HUES48 (cell line): ENCODE results near the gene C10orf67.
"Not testable (repeated sequence)": the region's sequence is repeated elsewhere in the genome, so short reads cannot be mapped to it uniquely, and the experiment has no call there.

Experiments
- H3K27ac ChIP-seq: one replicate; pipeline ENCODE4 v1.7.0; 2013; ENCODE audit warnings: low read depth, low read length, inconsistent platforms
- H3K27me3 ChIP-seq: 2 replicates; pipeline ENCODE4 v1.6.1; 2013; ENCODE audit warnings: mild to moderate bottlenecking, low read length; ENCODE audit not compliant: control insufficient read depth, insufficient read depth
- H3K36me3 ChIP-seq: 2 replicates; pipeline ENCODE4 v1.6.1; 2013; ENCODE audit warnings: low read length; ENCODE audit not compliant: control insufficient read depth, insufficient read depth
- H3K4me1 ChIP-seq: 2 replicates; pipeline ENCODE4 v1.6.1; 2013; ENCODE audit warnings: mild to moderate bottlenecking, low read length; ENCODE audit not compliant: control insufficient read depth, insufficient read depth
- H3K4me3 ChIP-seq: 2 replicates; pipeline ENCODE4 v1.5.1; 2013; ENCODE audit warnings: mild to moderate bottlenecking, low read depth, low read length
- H3K9ac ChIP-seq: 2 replicates; pipeline ENCODE4 v1.6.1; 2013; ENCODE audit warnings: mild to moderate bottlenecking, low read depth, low read length, moderate library complexity
- H3K9me3 ChIP-seq: 2 replicates; pipeline ENCODE4 v1.6.1; 2013; ENCODE audit warnings: low read length; ENCODE audit not compliant: control insufficient read depth, insufficient read depth

Gene C10orf67

GRCh38 chr10:23362069-23362830 lies 17.7 kb upstream of the C10orf67 start:
- Histone ChIP-seq H3K9me3 (no peaks in the 10 kb centered on the region), H3K27ac (no peak overlapping the region), H3K36me3 (no peaks in the 10 kb centered on the region), H3K9ac (no peak overlapping the region), H3K4me3 (no peak overlapping the region), H3K4me1 (no peaks in the 10 kb centered on the region), H3K27me3 (no peaks in the 10 kb centered on the region)

GRCh38 chr10:23361665-23362064 lies 17.1 kb upstream of the C10orf67 start:
- Histone ChIP-seq H3K27ac (no peak overlapping the region), H3K4me1 (no peaks in the 10 kb centered on the region), H3K9ac (no peak overlapping the region), H3K9me3 (no peaks in the 10 kb centered on the region), H3K27me3 (no peaks in the 10 kb centered on the region), H3K4me3 (no peak overlapping the region), H3K36me3 (no peaks in the 10 kb centered on the region)

- Histone ChIP-seq H3K4me3 (no peak overlapping the region), H3K4me1 (no peaks in the 10 kb centered on the region), H3K36me3 (no peaks in the 10 kb centered on the region), H3K9me3 (no peaks in the 10 kb centered on the region), H3K27ac (no peak overlapping the region), H3K27me3 (no peaks in the 10 kb centered on the region), H3K9ac (no peak overlapping the region)
Measured at GRCh38 chr10:23359692-23360380, 15.2 kb upstream of the C10orf67 start.

GRCh38 chr10:23358357-23358756 lies 13.8 kb upstream of the C10orf67 start:
- H3K9me3 ChIP-seq = no peaks in the 10 kb centered on the region
- H3K27me3 ChIP-seq = no peaks in the 10 kb centered on the region
- H3K4me3 ChIP-seq = no peak overlapping the region
- H3K4me1 ChIP-seq = no peaks in the 10 kb centered on the region
- no peaks in the 10 kb centered on the region for H3K36me3 ChIP-seq
- no peak overlapping the region for H3K9ac ChIP-seq
- no peak overlapping the region for H3K27ac ChIP-seq

- Histone ChIP-seq H3K27me3 (no peaks in the 10 kb centered on the region), H3K9ac (no peak overlapping the region), H3K36me3 (no peaks in the 10 kb centered on the region), H3K9me3 (no peaks in the 10 kb centered on the region), H3K4me3 (no peak overlapping the region), H3K4me1 (no peaks in the 10 kb centered on the region), H3K27ac (no peak overlapping the region)
Measured at GRCh38 chr10:23354630-23355279, 10.2 kb upstream of the C10orf67 start.

- Histone ChIP-seq H3K27ac (no peak overlapping the region), H3K4me1 (no peaks in the 10 kb centered on the region), H3K9me3 (no peaks in the 10 kb centered on the region), H3K4me3 (no peak overlapping the region), H3K27me3 (no peaks in the 10 kb centered on the region), H3K36me3 (no peaks in the 10 kb centered on the region), H3K9ac (no peak overlapping the region)
Measured at GRCh38 chr10:23351926-23352519, 7.4 kb upstream of the C10orf67 start.

GRCh38 chr10:23350706-23351105 lies 6.1 kb upstream of the C10orf67 start:
- H3K27ac ChIP-seq, H3K4me1 ChIP-seq, H3K9ac ChIP-seq: not testable (repeated sequence)

GRCh38 chr10:23345861-23346260 lies 1.3 kb upstream of the C10orf67 start:
- no peaks in the 10 kb centered on the region for H3K36me3 ChIP-seq
- H3K9ac ChIP-seq = no peak overlapping the region
- no peaks in the 10 kb centered on the region for H3K9me3 ChIP-seq
- H3K4me3 ChIP-seq = no peak overlapping the region
- peaks cover 28% of the 10 kb centered on the region for H3K27me3 ChIP-seq
- peaks cover 11% of the 10 kb centered on the region; the same call in 1 of the 2 replicates for H3K4me1 ChIP-seq
- H3K27ac ChIP-seq = no peak overlapping the region

More at GRCh38 chr10:23350706-23351105, 6.1 kb upstream of the C10orf67 start:
- not testable (repeated sequence) for H3K36me3 ChIP-seq, H3K4me3 ChIP-seq, H3K9me3 ChIP-seq, H3K27me3 ChIP-seq

- Histone ChIP-seq H3K4me3 (peak overlapping the region; percentile 83), H3K4me1 (peaks cover 11% of the 10 kb centered on the region; the same call in 1 of the 2 replicates), H3K36me3 (no peaks in the 10 kb centered on the region), H3K27ac (peak overlapping the region; percentile 36), H3K9me3 (no peaks in the 10 kb centered on the region), H3K27me3 (peaks cover 28% of the 10 kb centered on the region), H3K9ac (peak overlapping the region; percentile 40; the same call in 1 of the 2 replicates)
Measured at GRCh38 chr10:23343591-23344240, 881 bp downstream of the C10orf67 start.

GRCh38 chr10:23342213-23342884 lies 2.2 kb downstream of the C10orf67 start:
- no peak overlapping the region for H3K27ac ChIP-seq
- peaks cover 28% of the 10 kb centered on the region for H3K27me3 ChIP-seq
- H3K9ac ChIP-seq = no peak overlapping the region
- H3K9me3 ChIP-seq = no peaks in the 10 kb centered on the region
- H3K36me3 ChIP-seq = no peaks in the 10 kb centered on the region
- no peak overlapping the region for H3K4me3 ChIP-seq
- H3K4me1 ChIP-seq = peaks cover 11% of the 10 kb centered on the region; the same call in 1 of the 2 replicates
